ENCODE data around the gene LYRM9.
"Not testable (repeated sequence)": the region's sequence is repeated elsewhere in the genome, so short reads cannot be mapped to it uniquely, and the experiment has no call there.

The LYRM9 gene

DNA sequence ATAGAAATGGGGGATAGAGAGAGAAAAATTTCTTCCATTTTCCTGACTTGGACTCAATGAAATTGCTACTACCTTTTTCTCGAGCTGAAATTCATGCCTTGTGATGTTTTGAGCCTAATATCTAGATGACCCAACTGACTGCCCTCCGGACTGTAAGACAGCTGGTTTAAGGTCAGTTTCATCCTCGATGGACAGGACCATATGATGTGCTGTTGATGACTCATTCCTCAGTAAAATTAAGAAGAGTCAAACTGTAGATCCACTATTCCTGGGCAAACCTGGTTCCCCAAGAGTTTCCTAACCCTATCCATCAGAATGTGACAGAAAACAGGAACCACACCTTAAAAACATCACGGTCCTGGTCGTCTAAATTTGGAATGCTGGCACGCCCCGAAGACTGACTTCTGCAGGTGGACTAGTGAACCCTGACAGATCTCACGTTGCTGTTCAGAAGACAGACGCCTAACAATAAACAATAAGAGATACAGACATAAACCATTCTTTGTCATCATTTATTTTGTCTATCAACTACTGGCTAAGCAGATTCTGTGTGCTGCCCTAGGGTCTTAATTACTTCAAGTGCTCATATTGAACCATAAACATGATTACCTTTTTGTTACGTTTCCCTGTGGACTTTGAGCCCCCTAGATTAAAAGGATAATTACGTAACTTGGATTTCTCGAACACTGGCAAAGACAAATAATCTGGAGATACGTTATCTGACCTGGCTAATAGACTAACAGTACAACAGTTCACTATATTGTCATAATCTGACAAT lies 47.7 kb downstream of the LYRM9 start:
- H3K27ac ChIP-seq = no peak overlapping the region
- no peaks in the 10 kb centered on the region for H3K9me3 ChIP-seq
- H3K36me3 ChIP-seq = no peaks in the 10 kb centered on the region
- TF ChIP-seq, protein P1, sequence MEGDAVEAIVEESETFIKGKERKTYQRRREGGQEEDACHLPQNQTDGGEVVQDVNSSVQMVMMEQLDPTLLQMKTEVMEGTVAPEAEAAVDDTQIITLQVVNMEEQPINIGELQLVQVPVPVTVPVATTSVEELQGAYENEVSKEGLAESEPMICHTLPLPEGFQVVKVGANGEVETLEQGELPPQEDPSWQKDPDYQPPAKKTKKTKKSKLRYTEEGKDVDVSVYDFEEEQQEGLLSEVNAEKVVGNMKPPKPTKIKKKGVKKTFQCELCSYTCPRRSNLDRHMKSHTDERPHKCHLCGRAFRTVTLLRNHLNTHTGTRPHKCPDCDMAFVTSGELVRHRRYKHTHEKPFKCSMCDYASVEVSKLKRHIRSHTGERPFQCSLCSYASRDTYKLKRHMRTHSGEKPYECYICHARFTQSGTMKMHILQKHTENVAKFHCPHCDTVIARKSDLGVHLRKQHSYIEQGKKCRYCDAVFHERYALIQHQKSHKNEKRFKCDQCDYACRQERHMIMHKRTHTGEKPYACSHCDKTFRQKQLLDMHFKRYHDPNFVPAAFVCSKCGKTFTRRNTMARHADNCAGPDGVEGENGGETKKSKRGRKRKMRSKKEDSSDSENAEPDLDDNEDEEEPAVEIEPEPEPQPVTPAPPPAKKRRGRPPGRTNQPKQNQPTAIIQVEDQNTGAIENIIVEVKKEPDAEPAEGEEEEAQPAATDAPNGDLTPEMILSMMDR (IDR thresholded peaks at IDR 0.05) = no peak
- no peaks in the 10 kb centered on the region for H3K4me1 ChIP-seq
- intact Hi-C loops (cut with DNase I; ENCODE audit: low total_unique reads) = no loop called here
- no peak overlapping the region for H3K4me3 ChIP-seq
- DNase-seq = no peak
- H3K27me3 ChIP-seq = no peaks in the 10 kb centered on the region

DNA sequence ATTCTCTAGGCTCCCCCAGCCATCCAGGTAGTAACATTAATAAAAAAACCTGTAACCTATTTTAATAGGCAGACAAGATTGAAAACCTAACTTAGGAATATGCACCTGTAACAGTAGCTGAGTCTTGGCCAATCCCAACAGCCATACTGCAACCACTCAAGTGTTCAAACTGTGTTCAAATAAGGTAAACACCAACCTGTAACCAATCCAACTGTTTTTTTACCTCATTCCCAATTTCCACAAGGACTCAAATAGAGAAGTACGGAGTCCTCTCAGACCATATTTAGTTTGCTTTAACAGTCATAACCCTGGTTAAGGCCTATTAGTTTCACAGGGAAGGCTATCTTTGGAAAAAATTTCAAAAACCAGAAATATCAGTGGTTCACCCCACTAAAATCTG lies 52.5 kb downstream of the LYRM9 start:
- no peak overlapping the region for H3K27ac ChIP-seq
- no peak for DNase-seq
- intact Hi-C loops (cut with DNase I; ENCODE audit: low total_unique reads) = no loop called here
- H3K4me1 ChIP-seq = no peaks in the 10 kb centered on the region
- H3K27me3 ChIP-seq = no peaks in the 10 kb centered on the region
- H3K36me3 ChIP-seq = no peaks in the 10 kb centered on the region
- TF ChIP-seq, protein P1 (IDR thresholded peaks at IDR 0.05) = no peak
- H3K4me3 ChIP-seq = no peak overlapping the region
- no peaks in the 10 kb centered on the region for H3K9me3 ChIP-seq

DNA sequence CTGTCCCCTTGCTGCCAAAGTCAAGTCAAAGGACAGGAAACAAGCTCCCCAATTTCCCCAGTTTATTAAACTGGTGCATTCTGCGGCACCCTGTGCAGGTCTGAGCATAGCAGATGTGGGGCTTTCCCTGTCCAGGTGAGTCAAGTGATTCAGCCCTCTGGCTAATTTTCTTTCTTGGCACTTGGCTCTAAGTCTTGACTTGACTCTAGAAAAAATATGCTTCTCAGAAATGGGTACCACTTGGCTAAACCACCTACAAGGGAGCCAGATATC lies 52.8 kb downstream of the LYRM9 start:
- intact Hi-C loops (cut with DNase I; ENCODE audit: low total_unique reads); H3K27ac ChIP-seq; H3K36me3 ChIP-seq; H3K9me3 ChIP-seq; H3K4me1 ChIP-seq; H3K4me3 ChIP-seq; H3K27me3 ChIP-seq; DNase-seq: not testable (repeated sequence)

DNA sequence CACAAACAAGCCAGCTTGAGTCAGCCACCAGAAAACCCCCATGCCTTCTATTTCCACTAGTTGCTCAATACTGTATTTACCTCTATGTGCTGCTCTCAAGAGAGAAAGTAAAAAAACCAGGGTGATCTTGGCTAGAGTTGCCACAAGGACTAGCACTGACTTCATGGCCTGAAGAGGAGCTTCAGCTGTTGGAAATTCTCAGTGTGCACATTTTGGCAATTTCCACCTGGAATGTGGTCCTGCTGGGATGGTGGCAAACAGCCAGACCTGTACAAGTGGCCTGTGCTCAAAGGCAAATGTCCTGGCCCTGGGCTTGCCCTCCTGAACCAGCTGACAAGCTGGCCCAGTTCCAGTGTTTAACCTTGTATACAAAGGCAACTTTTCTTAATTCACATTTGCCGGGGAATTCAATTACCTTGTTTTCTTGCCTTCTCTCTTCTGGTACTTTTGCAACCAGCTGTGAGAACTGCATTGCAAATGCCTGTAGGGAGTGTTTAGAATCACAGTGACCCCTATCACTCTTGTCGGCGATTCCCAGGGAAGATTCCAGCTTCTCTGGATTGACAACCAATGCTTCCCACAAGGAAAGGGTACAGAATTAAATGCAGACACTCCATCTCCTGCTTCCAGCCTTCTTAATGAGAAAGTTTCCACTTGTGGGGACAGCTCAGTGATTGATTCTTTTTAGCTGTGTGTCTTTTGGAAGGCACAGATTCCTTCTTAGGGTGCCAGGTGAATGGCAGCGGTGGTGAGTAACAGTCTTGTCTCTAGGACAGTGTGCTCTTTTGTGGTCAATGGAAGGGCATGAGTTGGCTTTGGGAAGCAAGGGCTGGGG lies 53.4 kb downstream of the LYRM9 start:
- H3K4me3 ChIP-seq; H3K36me3 ChIP-seq; H3K27ac ChIP-seq; H3K9me3 ChIP-seq; H3K27me3 ChIP-seq; intact Hi-C loops (cut with DNase I; ENCODE audit: low total_unique reads); H3K4me1 ChIP-seq; DNase-seq: not testable (repeated sequence)

DNA sequence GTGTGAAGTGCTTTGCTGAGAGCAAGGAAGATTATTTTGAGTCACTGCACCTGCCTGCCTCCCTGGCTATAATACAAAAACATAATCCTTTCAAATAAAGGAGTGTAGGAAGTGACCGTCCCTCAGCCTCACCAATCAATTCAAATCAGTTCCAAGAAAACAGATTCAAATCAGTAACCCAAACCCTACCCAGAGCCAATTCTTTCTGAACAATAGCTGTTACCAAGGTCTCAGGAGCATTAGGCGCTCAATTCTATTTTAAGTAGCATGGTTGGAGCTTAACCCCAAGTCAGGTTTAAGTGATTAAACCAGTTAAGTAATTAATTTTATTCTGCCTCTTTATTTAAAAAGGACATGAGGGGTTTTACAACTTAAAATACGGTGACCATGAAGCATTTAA lies 54.6 kb downstream of the LYRM9 start:
- intact Hi-C loops (cut with DNase I; ENCODE audit: low total_unique reads); H3K27ac ChIP-seq; H3K27me3 ChIP-seq; H3K9me3 ChIP-seq; H3K36me3 ChIP-seq; DNase-seq; H3K4me3 ChIP-seq; H3K4me1 ChIP-seq: not testable (repeated sequence)

DNA sequence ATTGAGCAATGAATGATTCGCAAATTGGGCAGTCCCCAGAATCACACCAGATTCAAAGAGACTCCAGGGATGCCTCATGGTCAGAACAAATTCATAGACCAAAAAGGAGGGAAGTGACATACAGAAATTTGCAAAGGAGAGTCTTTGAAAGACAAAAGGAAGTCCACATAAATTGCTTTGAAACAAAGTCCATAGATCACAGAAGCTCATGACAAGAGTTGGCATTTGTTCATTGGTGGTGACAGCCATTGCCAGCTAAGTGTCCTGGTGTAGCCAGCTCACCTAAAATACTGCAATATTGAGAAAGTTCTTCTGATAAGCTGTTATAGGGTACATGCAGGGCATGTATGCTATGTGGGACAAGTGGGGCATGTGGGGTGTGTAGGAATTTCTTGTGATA lies 55.4 kb downstream of the LYRM9 start:
- H3K36me3 ChIP-seq; intact Hi-C loops (cut with DNase I; ENCODE audit: low total_unique reads): not testable (repeated sequence)

DNA sequence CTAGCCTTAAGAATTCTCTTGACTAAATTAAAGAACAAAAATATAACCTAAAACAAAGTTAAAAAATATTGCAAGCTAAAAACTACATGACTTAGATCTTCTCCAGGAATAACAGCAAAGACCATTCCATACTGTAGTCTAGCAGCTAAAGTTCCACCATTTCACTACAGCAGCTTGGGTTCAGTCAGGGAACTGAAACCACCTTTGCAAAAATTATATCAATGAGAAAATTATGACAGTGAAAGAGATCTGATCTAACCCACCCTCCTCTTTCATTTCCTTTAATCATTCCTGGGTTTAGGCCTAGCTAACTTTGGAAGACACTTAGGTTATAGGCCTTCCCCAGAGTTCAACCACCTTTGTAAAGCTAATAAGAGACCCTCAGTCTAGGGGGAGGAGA lies 56.5 kb downstream of the LYRM9 start:
- H3K27ac ChIP-seq = no peak overlapping the region
- H3K4me1 ChIP-seq = no peaks in the 10 kb centered on the region
- TF ChIP-seq, protein P1 (IDR thresholded peaks at IDR 0.05) = no peak
- intact Hi-C loops (cut with DNase I; ENCODE audit: low total_unique reads) = no loop called here
- no peaks in the 10 kb centered on the region for H3K36me3 ChIP-seq
- no peak for DNase-seq
- no peak overlapping the region for H3K4me3 ChIP-seq
- H3K27me3 ChIP-seq = no peaks in the 10 kb centered on the region
- H3K9me3 ChIP-seq = no peaks in the 10 kb centered on the region

More for the DNA sequence above, 55.4 kb downstream of the LYRM9 start:
- not testable (repeated sequence) for H3K27me3 ChIP-seq, H3K4me3 ChIP-seq, DNase-seq, H3K9me3 ChIP-seq, H3K27ac ChIP-seq, H3K4me1 ChIP-seq
